Naive thymus-derived CD8-positive, alpha-beta T cell (primary cell): Measurements from ENCODE around the gene ZFYVE21. TPM values are rescaled to one million over a fixed set of nuclear protein-coding genes. Genes with fewer than 3 reads are reported as not detected.

Experiments used
- ATAC-seq, 2 donors: fragments of 150-1000 bp; cut with Tn5 transposase in 1 of 2; sonication (Bioruptor Pico), chemical (Tn5 transposase) in 1 of 2; 1 replicate in 1 of 2; 2 replicates in 1 of 2; pipeline ENCODE4 v1.10.0; 2021; ENCODE audit warnings: mild to moderate bottlenecking in 2 of 2, moderate library complexity in 2 of 2
- POLR2A ChIA-PET: fragments of 350-600 bp; sonication (Branson Sonifier 250); formaldehyde crosslinking; loops from one replicate; lab custom pipeline; 2021; ENCODE audit warnings: antibody characterized with exemption; lab: Charles Lee
- DNase-seq, 10 donors: peaks; one replicate each; pipeline versions ENCODE4 v3.0.0 to v3.0.0-alpha.2; 2020 to 2022
- H3K27ac Mint-ChIP-seq, 10 donors: one replicate each; pipeline ENCODE4 v1.8.0; 2020 to 2022; ENCODE audit warnings: mild to moderate bottlenecking in 10 of 10, mixed read lengths in 10 of 10, moderate library complexity in 4 of 10, inconsistent platforms in 1 of 10
- H3K27me3 Mint-ChIP-seq, 5 donors: one replicate each; pipeline ENCODE4 v1.8.0; 2021 to 2022; ENCODE audit warnings: mixed read lengths in 5 of 5
- H3K36me3 Mint-ChIP-seq, 3 donors: one replicate each; pipeline ENCODE4 v1.8.0; 2020 to 2022; ENCODE audit warnings: mixed read lengths in 3 of 3, mild to moderate bottlenecking in 2 of 3, inconsistent platforms in 1 of 3
- H3K4me1 Mint-ChIP-seq, 4 donors: one replicate each; pipeline ENCODE4 v1.8.0; 2021 to 2022; ENCODE audit warnings: mixed read lengths in 4 of 4
- H3K4me3 Mint-ChIP-seq, 10 donors: one replicate each; pipeline ENCODE4 v1.8.0; 2020 to 2022; ENCODE audit warnings: mild to moderate bottlenecking in 10 of 10, mixed read lengths in 10 of 10, moderate library complexity in 6 of 10, inconsistent platforms in 1 of 10
- H3K9me3 Mint-ChIP-seq, 9 donors: one replicate each; pipeline ENCODE4 v1.8.0; 2020 to 2022; ENCODE audit warnings: mixed read lengths in 9 of 9, mild to moderate bottlenecking in 3 of 9, inconsistent platforms in 1 of 9, moderate library complexity in 1 of 9
- polyA plus RNA-seq, 3 donors: library from polyadenylated mRNA; unstranded; fragments of 300-500 nt; fragmentation: Illumina TruSeq; gene quantifications; one replicate each; pipeline ENCODE4 v1.2.3, GENCODE V29; 2021
- total RNA-seq, 8 experiments: library from RNA in 2 of 8; stranded (reverse) in 2 of 8; gene quantifications; one replicate each; pipeline ENCODE4 v1.2.3 and lab custom pipeline; 2021 to 2026

ZFYVE21 gene
- total and polyA plus RNA-seq, 5 experiments from 2014 or later, result 7.7 to 16.9 (median 8.7) TPM

DNA sequence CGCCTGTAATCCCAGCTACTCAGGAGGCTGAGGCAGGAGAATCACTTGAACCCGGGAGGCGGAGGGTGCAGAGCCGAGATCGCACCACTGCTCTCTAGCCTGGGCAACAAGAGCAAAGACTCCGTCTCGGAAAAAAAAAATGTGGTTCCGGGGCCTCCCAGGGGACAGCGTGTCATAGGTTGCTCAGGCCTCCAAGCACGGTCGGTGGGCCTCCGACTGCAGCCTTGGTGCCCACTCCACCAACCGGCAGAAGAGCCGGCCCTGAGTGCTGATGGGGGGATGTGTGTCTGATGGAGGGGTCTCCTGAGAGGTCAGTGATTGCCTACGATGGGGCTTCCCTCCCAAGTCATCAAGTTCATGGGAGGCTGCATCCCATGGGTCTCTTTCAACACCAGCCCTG lies 15.9 kb downstream of the ZFYVE21 start:
- H3K9me3 Mint-ChIP-seq, result no peaks in the 10 kb centered on the region
- no peaks in the 10 kb centered on the region for H3K27me3 Mint-ChIP-seq
- no peaks in the 10 kb centered on the region for H3K4me1 Mint-ChIP-seq
- no peak overlapping the region for H3K27ac Mint-ChIP-seq
- POLR2A ChIA-PET, result no interaction called here
- DNase-seq (no peak), ATAC-seq (no peak)
- H3K4me3 Mint-ChIP-seq, result no peak overlapping the region
- peaks cover 0 to 25% (median 2%) of the 10 kb centered on the region in 3 donors for H3K36me3 Mint-ChIP-seq

DNA sequence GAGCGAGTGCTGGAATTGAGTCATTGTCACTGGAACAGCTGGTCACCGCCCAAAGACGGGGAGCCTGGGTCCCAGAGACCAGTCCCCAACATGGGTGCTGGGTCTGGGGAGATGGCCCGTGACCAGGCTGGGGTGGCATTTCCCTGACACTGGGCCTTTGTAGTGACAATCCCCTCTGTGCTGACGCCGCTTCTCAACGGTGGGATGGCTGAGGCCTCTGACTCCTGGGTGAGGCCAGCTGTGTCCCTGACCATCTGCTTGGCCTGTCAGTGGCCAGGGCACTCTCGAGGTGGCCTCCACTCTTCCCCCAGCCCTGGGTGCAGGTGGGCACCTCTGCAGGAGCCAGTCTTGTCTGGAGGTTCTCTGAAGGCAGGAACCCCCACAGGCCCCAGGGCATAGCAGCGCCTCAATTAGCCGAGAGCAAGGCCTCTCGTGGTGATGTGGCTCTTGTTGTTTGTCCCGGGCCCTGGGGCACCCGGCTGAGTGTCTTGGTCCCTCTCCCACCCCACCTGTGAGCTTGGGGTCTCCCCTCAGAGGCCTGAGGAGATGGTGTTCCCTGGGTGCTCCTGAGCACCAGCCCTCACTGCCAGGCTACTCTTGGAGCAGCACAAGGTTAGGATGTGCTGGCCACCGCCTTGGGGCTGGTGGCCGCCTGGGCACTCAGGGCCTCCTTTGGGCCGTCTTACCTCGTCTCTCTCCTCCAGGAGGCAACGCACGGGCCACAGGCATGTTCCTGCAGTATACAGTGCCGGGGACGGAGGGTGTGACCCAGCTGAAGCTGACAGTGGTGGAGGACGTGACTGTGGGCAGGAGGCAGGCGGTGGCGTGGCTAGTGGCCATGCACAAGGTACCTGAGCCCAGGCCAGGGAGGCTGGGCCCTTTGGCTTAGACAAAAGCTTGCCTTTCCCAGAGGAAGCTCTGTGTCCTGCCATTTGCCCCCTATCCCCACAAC lies 16.6 kb downstream of the ZFYVE21 start:
- POLR2A ChIA-PET, result no interaction called here
- peaks cover 0 to 28% (median 2%) of the 10 kb centered on the region in 3 donors for H3K36me3 Mint-ChIP-seq
- no peak overlapping the region for H3K4me3 Mint-ChIP-seq
- DNase-seq (no peak), ATAC-seq (no peak)
- H3K9me3 Mint-ChIP-seq, result no peaks in the 10 kb centered on the region
- H3K4me1 Mint-ChIP-seq, result no peaks in the 10 kb centered on the region
- H3K27me3 Mint-ChIP-seq, result no peaks in the 10 kb centered on the region
- H3K27ac Mint-ChIP-seq, result peak overlapping the region in 1 of 10 donors; percentile 60

DNA sequence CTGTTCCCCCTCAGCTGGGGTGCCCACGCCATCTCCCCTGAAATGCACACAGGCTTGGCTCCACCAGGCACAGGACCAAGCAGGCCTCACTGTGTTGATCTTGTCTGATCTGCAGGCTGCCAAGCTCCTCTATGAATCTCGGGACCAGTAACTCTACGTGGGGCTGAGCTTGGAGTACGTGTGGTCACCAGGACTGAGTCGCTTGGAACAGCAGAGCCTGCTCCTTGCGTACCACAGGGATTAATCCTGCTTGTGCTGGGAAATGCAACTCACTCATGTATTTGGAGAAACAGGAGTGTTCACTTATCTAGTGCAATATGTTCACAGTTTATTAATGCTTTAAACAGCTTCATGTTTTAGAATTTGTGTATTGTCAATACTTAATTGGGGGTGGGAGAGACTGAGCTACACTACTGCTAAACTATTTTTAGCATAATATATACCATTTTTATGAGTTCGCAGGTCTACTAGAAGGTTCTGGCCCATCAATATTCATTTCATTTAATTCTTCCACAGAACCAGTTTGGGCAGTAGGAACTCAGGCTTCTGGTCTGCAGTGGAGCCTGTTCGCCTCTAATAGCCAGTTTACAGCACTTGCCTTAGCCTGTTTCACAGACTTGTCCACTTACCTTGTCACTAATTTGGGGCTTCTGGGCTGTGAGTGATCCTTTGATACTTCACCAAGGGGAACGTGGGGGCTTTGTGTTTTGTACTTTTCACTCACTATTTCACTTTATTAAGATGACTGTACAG lies 17.4 kb downstream of the ZFYVE21 start:
- Mint-ChIP-seq H3K27ac (peak overlapping the region in 3 of 10 donors; percentile 9 to 61 (median 60)), H3K36me3 (peaks cover 0 to 34% (median 2%) of the 10 kb centered on the region in 3 donors), H3K4me1 (no peaks in the 10 kb centered on the region), H3K9me3 (no peaks in the 10 kb centered on the region), H3K27me3 (no peaks in the 10 kb centered on the region), H3K4me3 (no peak overlapping the region)
- ATAC-seq (no peak), DNase-seq (no peak)
- POLR2A ChIA-PET, result interaction anchor here (0.5 to 2.0 kb wide), 2 partner anchors 17 to 169 kb away, joined by 5 read pairs; partner anchors contain the start of genes XRCC3 and ZFYVE21

DNA sequence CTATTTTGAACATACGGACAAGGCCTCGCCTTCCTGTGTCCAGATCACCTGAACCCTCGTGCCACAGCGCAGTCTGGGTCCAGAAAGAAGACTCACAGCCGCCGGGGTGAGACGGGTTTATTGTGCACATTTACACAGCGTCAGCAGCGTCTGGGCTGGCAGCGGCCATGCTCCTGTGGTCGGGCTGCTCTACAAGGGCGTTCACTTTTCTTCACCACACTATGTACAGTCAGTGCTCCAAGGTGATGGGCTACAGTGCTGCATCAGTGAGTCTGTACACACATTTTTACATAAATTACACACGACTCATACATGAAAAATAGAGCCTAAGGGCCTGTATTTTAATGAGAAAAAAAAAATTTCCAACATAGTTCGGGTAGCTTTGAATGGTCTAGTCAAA lies 18.0 kb downstream of the ZFYVE21 start:
- H3K4me1 Mint-ChIP-seq, result no peaks in the 10 kb centered on the region
- H3K9me3 Mint-ChIP-seq, result no peaks in the 10 kb centered on the region
- H3K27me3 Mint-ChIP-seq, result no peaks in the 10 kb centered on the region
- POLR2A ChIA-PET, result interaction anchor here (0.5 to 2.0 kb wide), 2 partner anchors 18 to 170 kb away, joined by 5 read pairs; partner anchors contain the start of genes XRCC3 and ZFYVE21
- no peak overlapping the region for H3K4me3 Mint-ChIP-seq
- H3K27ac Mint-ChIP-seq, result peak overlapping the region in 2 of 10 donors; percentile 37 to 63
- peaks cover 0 to 40% (median 5%) of the 10 kb centered on the region in 3 donors for H3K36me3 Mint-ChIP-seq
- DNase-seq, result no peak
- ATAC-seq, result no peak

DNA sequence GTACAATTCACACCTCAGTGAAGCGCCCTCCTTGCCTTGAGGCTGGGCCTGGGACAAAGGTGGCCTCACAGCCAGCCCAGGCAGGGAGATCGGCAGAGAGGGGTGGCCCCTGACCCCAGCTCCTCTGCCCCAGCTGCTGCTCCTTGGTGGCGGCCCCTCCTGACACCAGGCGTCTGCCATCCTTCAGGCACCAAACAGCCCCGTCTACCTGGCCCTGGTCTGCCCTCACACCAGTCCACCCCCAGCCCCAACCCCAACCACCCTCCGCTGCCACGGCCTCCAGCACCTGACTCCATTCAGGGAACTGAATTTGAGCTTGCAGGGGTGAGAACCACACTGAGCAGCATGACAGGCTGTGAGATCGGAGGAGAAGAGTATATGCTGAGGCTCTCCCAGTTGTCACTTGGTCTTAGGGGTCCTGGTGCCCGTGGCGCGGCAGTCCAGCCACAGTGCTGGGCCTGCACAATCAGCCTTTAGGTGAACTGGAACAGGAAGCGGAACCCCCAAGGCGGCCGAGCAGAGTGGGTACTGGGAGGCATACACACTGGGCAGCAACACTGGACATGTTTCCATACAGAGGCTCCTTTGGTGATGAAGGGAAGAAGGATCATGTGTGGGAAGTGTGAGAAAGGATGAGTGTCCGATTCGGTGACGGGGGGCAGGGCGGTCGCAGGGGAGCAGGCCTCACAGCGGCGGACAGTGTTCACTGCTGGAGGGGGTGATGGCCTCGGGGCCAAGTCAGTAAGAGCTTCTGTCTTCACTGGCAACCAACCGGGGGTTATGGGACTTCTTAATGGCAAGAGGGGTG lies 18.7 kb downstream of the ZFYVE21 start:
- peak overlapping the region in 3 of 10 donors; percentile 26 to 40 (median 37) for H3K27ac Mint-ChIP-seq
- POLR2A ChIA-PET, result interaction anchor here (0.5 to 2.0 kb wide), 2 partner anchors 19 to 170 kb away, joined by 5 read pairs; partner anchors contain the start of genes XRCC3 and ZFYVE21
- H3K27me3 Mint-ChIP-seq, result no peaks in the 10 kb centered on the region
- no peak overlapping the region for H3K4me3 Mint-ChIP-seq
- H3K4me1 Mint-ChIP-seq, result no peaks in the 10 kb centered on the region
- ATAC-seq (no peak), DNase-seq (no peak)
- H3K9me3 Mint-ChIP-seq, result no peaks in the 10 kb centered on the region
- peaks cover 0 to 38% (median 3%) of the 10 kb centered on the region in 3 donors for H3K36me3 Mint-ChIP-seq

DNA sequence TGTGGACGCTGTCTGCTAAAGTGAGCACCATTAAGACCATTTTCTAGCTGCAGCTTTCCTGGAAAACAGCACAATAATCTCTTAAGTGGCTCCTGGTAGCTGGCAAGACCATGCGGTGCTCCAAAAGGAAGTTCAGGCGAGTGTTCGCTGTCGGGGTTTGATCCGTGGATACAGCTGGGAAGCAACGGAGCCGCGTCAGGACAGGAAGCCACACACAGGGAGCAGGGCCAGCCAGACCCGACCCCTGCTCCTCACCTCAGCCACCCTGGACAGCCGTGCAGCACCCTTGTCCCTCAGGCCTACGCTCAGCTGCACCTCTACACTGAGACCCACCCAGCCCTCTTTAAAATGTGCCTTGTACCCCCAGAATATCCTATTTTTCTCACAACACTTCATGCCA lies 19.4 kb downstream of the ZFYVE21 start:
- no peak for ATAC-seq
- Mint-ChIP-seq H3K4me1 (no peaks in the 10 kb centered on the region), H3K9me3 (no peaks in the 10 kb centered on the region), H3K27me3 (no peaks in the 10 kb centered on the region), H3K27ac (no peak overlapping the region), H3K36me3 (peaks cover 0 to 41% (median 3%) of the 10 kb centered on the region in 3 donors), H3K4me3 (no peak overlapping the region)
- POLR2A ChIA-PET, result no interaction called here
- DNase-seq, result no peak

DNA sequence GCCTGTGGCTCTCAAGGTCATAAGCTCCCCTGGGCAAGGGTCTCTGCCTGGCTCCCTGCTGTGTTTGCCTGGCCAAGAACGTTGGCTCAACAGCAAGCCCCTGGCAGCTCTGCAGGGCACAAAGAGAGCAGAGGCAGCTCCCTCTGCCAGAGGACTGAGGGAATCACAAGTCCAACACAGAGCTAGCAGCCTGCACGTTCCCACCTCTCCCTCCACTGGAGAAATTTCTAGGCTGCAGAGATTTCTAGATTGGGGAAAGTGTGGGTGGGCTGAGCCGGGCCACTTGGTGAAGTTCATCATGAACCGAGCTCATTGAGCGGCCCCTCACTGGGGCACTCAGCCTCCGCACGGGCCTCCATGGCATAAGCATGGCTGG lies 19.8 kb downstream of the ZFYVE21 start:
- H3K27me3 Mint-ChIP-seq, result no peaks in the 10 kb centered on the region
- no peaks in the 10 kb centered on the region for H3K4me1 Mint-ChIP-seq
- ATAC-seq (no peak), DNase-seq (no peak)
- no peaks in the 10 kb centered on the region for H3K9me3 Mint-ChIP-seq
- H3K4me3 Mint-ChIP-seq, result no peak overlapping the region
- H3K27ac Mint-ChIP-seq, result no peak overlapping the region
- peaks cover 0 to 45% (median 3%) of the 10 kb centered on the region in 3 donors for H3K36me3 Mint-ChIP-seq
- POLR2A ChIA-PET, result no interaction called here

DNA sequence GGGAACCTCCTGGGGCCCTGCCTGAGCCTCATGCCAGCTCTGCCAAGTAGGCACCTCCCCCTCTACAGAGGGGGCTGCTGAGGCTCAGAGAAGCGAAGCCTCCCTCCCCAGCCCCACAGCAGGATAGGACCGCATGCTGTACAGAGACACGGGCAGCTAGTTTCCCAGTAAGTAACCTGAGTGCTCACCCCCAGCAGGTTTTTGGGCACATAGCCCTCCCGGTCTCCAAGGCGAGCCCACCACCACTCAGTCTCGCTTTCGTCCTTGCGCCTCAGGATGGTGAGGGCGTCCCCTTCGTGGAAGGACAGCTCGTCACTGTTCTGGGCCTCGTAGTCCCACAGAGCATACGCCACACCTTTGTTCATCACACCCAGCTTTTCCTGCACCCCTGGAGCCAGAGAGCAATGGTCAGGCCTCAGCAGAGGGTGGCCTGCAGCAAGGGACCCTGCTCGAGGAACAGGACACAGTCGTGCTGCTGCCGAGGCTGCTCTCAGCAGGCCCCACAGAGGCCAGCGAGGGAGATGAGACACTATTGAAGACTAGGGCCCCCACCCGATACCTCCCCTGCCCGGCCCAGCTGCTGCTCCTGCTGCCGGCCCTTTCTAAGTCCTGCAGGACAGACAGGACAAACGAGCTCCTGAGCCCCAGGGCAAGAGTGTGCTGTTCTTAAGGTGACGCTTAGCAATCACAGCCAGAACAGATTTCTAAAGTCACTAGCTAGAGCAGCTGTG lies 20.4 kb downstream of the ZFYVE21 start:
- Mint-ChIP-seq H3K4me3 (no peak overlapping the region), H3K27ac (no peak overlapping the region), H3K9me3 (no peaks in the 10 kb centered on the region), H3K27me3 (no peaks in the 10 kb centered on the region), H3K36me3 (peaks cover 0 to 48% (median 3%) of the 10 kb centered on the region in 3 donors), H3K4me1 (no peaks in the 10 kb centered on the region)
- ATAC-seq (no peak), DNase-seq (no peak)
- POLR2A ChIA-PET, result no interaction called here

DNA sequence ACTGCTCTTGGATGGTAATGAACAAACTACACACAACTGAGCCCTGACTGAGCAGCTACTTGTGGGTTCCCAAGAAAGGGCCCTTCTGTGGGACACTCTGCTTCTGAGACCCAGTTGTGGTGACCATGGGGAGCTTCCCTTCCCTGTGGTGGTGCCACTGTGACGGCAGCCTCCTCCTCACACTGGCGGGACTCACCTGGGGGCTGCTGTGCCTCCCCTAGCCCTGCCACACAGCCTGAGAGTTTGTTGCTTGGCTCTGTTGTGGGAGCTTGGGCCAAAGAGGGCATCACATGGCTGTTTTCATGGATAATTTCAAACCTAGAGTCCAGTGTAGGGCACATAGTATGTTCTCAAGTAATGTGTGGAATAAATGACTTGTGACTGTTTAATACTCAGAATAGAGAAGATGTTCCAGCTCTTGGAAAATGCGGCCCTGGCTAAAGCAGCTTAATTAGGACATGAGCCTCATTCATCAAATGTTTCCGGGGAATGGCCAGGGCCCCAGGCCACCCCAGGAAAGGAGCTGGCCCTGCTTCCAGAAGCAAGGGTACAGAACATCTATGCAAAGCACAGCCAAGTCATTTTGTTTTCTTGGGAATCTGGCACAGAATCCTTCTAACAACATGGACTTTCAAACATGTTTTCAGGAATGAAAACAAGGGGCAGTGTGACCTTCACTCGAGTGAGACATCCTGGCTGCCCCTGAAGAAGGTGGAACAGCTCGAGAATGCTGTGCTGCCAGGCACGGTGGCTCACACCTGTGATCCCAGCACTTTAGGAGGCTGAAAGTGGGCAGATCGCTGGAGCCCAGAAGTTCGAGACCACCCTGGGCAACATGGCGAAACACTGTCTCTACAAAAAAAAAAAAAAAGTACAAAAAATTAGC lies 21.2 kb downstream of the ZFYVE21 start:
- peak overlapping the region in 1 of 10 donors; percentile 15 for H3K27ac Mint-ChIP-seq
- ATAC-seq, result no peak
- H3K4me1 Mint-ChIP-seq, result no peaks in the 10 kb centered on the region
- POLR2A ChIA-PET, result no interaction called here
- no peak overlapping the region for H3K4me3 Mint-ChIP-seq
- H3K27me3 Mint-ChIP-seq, result no peaks in the 10 kb centered on the region
- peaks cover 0 to 53% (median 3%) of the 10 kb centered on the region in 3 donors for H3K36me3 Mint-ChIP-seq
- no peaks in the 10 kb centered on the region for H3K9me3 Mint-ChIP-seq
- DNase-seq, result no peak

DNA sequence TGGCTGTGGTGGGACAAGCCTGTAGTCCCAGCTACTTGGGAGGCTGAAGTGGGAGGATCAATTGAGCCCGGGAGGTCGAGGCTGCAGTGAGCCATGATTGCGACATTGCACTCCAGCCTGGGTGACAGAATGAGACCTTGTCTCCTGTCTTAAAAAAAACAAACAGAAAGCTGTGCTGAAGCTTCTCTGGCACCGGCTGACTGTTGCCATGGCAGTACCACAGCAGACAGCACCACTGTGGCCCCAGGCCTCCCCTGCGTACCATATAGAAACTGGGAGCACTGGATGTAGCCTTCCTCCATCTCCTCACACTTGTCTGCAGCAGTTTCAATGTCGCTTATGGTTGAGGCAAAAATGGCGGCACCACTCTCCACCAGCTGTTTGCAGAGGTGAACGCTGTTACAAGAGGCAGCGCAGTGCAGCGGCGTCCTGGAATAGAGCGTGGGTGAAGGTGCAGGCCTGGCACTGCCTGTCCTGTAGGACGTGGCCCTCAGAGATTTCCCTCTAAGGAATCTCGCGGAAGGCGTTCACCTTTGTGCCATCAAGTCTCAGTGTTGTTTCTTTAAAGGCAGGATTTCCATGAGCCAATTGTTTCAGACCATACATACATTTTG lies 21.9 kb downstream of the ZFYVE21 start:
- H3K27ac Mint-ChIP-seq, result no peak overlapping the region
- no peaks in the 10 kb centered on the region for H3K9me3 Mint-ChIP-seq
- H3K4me3 Mint-ChIP-seq, result no peak overlapping the region
- POLR2A ChIA-PET, result interaction anchor here (0.6 kb wide), 1 partner anchor 520 kb away, joined by 4 read pairs; no protein-coding TSS in a partner anchor
- H3K36me3 Mint-ChIP-seq, result peaks cover 0 to 60% (median 7%) of the 10 kb centered on the region in 3 donors
- ATAC-seq (no peak), DNase-seq (no peak)
- H3K27me3 Mint-ChIP-seq, result no peaks in the 10 kb centered on the region
- H3K4me1 Mint-ChIP-seq, result no peaks in the 10 kb centered on the region
